ENCODE data around the gene CD52.

Gene CD52

DNA sequence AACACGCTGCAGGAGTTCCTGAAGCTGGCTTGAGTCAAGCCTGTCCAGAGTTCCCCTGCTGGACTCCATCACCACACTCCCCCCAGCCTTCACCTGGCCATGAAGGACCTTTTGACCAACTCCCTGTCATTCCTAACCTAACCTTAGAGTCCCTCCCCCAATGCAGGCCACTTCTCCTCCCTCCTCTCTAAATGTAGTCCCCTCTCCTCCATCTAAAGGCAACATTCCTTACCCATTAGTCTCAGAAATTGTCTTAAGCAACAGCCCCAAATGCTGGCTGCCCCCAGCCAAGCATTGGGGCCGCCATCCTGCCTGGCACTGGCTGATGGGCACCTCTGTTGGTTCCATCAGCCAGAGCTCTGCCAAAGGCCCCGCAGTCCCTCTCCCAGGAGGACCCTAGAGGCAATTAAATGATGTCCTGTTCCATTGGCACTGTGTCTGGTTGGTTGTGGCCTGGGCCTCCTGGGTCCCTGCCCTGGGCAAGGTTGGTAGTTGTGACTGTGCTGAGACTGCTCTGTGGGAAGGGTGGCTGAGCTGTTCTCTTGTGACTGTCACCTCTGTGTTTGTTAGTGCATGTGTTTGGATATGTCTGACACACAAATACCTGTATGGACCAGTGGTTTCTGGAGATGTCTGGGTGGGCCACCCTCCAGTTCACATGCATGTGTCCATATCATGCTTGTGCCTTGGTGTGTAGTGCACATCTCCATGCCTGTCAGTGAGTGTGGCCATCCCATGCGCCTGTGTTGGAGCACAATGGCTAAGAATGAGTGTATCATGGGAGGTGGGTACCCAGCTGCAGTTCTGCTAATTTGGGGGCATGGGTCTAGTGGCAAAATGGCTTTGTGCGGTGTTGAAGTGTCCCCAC is 36.4 kb upstream of the CD52 start:
- DNase-seq (ENCODE audit: extremely low read depth, low read depth): no peak
- TF ChIP-seq, protein P1, sequence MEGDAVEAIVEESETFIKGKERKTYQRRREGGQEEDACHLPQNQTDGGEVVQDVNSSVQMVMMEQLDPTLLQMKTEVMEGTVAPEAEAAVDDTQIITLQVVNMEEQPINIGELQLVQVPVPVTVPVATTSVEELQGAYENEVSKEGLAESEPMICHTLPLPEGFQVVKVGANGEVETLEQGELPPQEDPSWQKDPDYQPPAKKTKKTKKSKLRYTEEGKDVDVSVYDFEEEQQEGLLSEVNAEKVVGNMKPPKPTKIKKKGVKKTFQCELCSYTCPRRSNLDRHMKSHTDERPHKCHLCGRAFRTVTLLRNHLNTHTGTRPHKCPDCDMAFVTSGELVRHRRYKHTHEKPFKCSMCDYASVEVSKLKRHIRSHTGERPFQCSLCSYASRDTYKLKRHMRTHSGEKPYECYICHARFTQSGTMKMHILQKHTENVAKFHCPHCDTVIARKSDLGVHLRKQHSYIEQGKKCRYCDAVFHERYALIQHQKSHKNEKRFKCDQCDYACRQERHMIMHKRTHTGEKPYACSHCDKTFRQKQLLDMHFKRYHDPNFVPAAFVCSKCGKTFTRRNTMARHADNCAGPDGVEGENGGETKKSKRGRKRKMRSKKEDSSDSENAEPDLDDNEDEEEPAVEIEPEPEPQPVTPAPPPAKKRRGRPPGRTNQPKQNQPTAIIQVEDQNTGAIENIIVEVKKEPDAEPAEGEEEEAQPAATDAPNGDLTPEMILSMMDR (IDR thresholded peaks at IDR 0.05; ENCODE audit: low read depth, low read length): no peak

DNA sequence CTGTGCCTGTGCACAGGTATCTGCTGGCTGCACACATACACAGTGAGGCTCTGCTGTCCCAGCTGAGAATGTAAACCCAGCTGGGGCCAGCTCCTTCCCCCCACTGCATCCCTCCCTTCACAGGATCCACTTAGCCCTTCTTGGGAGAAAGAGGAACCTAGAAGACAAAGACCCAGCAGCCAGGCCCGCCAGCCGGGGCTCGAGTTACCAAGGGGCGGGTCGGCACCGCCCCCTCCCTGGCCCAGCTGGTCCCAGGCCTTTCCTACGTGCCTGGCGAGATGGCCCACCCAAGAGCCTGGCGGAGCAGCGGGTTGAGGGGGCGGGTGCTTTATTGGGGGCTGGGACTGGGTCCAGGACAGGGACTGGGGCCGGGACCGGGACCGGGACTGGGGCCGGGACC is 35.8 kb upstream of the CD52 start:
- TF ChIP-seq, protein P1 (IDR thresholded peaks at IDR 0.05; ENCODE audit: low read depth, low read length): no peak
- no peak for DNase-seq (ENCODE audit: extremely low read depth, low read depth)

DNA sequence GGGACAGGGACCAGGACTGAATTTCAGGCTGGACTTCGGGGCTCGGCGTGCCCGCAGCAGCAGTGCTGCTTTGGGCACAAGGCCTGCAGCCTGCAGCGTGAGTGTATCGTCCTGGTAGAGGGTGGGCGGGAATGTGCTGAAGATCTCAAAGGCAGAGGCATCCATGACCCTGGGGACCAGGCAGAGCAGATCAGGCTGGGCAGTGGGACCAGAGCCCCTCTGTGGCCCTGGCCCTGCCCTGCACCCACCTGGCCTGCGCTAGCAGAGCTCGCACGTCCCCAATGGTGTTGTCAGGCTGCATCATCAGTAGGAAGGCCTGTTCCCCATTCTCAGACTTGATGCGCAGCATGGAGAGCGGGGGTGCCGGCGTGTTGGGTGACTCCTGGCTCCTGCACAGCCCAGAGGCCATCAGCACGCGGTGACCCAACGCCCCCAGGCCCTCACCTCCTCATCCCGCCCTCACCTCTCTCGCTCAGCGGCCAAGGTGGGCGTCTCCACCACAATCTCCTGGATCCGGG is 35.3 kb upstream of the CD52 start:
- TF ChIP-seq, protein P1 (IDR thresholded peaks at IDR 0.05; ENCODE audit: low read depth, low read length): no peak
- DNase-seq (ENCODE audit: extremely low read depth, low read depth): no peak

DNA sequence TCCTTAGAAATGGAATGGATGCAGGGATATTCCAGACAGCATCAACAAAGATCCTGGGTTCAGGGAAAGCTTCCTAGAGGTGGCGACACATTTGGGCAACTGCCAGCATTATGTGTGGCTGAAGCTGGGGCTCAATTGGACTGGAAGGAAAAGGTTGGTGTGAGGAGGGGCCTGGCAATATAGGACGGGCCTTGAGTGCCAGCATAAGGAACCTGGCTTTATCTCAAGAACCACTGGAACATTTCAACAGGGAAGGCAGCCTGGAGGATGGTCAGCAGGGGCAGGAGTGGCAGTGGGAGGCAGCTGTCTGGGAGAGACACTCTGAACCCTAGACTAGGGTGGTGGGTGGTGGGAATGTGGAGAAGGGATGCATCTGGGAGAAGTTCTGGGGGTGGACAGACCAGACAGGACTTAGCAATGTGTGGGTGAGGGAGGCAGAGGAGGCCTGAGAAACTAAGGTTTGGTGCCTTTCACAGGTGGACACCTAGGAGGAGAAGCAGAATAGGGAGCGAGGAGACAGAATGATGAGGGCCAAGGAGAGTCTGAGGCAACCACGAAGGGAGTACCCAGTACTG is 34.4 kb upstream of the CD52 start:
- TF ChIP-seq, protein P1 (IDR thresholded peaks at IDR 0.05; ENCODE audit: low read depth, low read length): no peak

DNA sequence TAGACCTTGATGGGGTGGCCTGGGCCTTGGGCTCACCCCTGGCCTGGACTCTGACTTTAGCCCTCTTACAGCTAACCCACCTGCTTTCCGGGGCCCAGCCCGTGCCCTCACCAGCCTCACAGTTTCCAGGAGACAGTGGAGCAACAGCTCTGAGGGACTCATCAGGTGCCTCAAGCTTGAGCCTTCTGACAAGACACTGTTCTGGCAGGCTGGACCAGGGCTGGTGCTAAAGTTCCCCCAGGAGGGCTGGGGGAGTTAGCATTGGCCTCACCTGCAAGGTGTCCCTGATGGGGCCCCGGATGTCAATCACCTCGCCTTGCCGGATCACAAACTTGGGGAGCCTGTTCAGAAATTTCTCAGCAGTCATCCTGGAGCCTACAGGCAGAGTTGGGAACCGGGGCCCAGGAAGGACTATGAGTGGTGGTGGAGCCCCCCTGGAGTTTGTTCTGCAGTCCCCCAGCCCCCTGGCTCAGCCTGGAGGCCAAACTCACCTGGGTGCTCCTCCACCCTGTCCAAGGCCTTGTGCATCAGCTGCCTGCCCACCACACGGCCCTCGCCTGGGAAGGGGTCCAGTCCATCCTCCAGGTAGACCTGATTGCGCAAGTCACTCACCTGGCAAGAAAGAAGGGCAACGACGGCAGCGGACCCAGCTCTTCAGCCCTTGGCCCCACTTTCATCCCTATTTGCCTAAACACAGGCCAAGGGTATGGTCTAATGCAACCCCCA is 33.7 kb upstream of the CD52 start:
- DNase-seq (ENCODE audit: extremely low read depth, low read depth): no peak
- TF ChIP-seq, protein P1 (IDR thresholded peaks at IDR 0.05; ENCODE audit: low read depth, low read length): no peak

More for the DNA sequence above, 34.4 kb upstream of the CD52 start:
- DNase-seq (ENCODE audit: extremely low read depth, low read depth): no peak

DNA sequence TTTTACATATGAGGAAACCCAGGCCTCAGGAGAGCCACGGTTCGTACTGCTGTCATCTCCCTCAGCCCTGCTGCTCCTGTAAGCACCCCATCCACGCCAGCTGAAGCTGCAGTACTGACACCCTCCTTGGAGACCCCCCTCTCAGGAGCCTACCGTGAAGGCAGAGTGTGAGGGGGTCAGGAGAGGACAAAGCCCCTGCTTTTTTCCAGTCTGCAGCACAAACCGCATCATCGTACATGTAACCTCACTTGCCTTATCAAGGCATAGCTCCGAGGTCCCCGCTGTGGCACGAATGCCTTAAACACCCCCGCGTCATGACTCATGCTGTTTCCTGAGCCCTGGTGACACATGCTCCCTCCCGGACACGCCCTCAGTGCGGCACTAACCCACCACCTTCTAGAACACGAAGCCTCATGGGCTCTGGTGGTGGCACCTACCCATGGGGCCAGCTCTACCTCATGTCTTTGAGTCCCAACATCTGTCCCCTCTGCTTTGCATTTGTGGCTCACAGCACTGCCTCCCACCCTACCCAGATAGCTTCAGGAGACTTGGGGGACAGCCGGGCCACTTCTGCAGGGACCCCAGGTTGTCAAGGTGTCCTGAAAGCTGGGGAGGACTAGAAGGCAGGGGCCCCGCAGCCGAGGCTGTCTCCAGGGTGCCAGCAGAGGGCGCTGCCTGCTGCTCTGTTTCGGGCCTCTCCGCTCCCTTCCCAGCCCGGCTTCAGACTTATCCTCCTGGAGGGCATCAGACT is 33.0 kb upstream of the CD52 start:
- TF ChIP-seq, protein P1 (IDR thresholded peaks at IDR 0.05; ENCODE audit: low read depth, low read length): peak; percentile 64
- peak; percentile 61 for DNase-seq (ENCODE audit: extremely low read depth, low read depth)
